HepG2 (cell line): ENCODE data around the gene UNC5C.

Experiments used
- CEBPB ChIP-seq: IDR thresholded peaks from 2 replicates; pipeline ENCODE4 v1.6.1; 2011; ENCODE audit warnings: low read depth, low read length, improper control_type of control experiment, borderline replicate concordance
- CTCF ChIP-seq: sonication (generic); formaldehyde crosslinking; IDR thresholded peaks from 2 replicates; pipeline ENCODE4 v1.5.0; 2020; ENCODE audit warnings: mild to moderate bottlenecking, missing genetic modification reagents, moderate library complexity
- ELF1 ChIP-seq: sonication (generic); formaldehyde crosslinking; IDR thresholded peaks from 2 replicates; pipeline ENCODE4 v1.4.0; 2020; ENCODE audit warnings: missing genetic modification reagents
- EZH2 ChIP-seq: conservative IDR thresholded peaks from 2 replicates; pipeline ENCODE4 v1.6.1; 2012; ENCODE audit warnings: mild to moderate bottlenecking, low read depth, low read length, moderate library complexity
- KDM1A ChIP-seq: IDR thresholded peaks from 2 replicates; pipeline ENCODE4 v1.6.1; 2016; ENCODE audit warnings: missing compliant biosample characterization
- NCOR1 ChIP-seq: fragments of 200-600 bp; sonication (generic); IDR thresholded peaks from 2 replicates; pipeline ENCODE4 v1.7.0; 2017; ENCODE audit warnings: antibody characterized with exemption, low read length, borderline replicate concordance
- PAX8 ChIP-seq: sonication (generic); formaldehyde crosslinking; IDR thresholded peaks from 2 replicates; pipeline ENCODE4 v1.8.0; 2022; ENCODE audit warnings: mild to moderate bottlenecking, missing genetic modification reagents, borderline replicate concordance
- SIX4 ChIP-seq: sonication (generic); formaldehyde crosslinking; IDR thresholded peaks from 2 replicates; pipeline ENCODE4 v1.4.0; 2020; ENCODE audit warnings: missing genetic modification reagents
- TGIF2 ChIP-seq: IDR thresholded peaks from 2 replicates; pipeline ENCODE4 v1.6.1; 2016; ENCODE audit warnings: control low read depth, missing compliant biosample characterization
- YEATS4 ChIP-seq: sonication (generic); formaldehyde crosslinking; IDR thresholded peaks from 2 replicates; pipeline ENCODE4 v1.4.0; 2020; ENCODE audit warnings: missing genetic modification reagents, borderline replicate concordance
- TF ChIP-seq, protein P1 (sequence below): sonication (generic); formaldehyde crosslinking; IDR thresholded peaks from 2 replicates; pipeline ENCODE4 v1.8.0; 2022; ENCODE audit warnings: low read depth, missing genetic modification reagents
- TF ChIP-seq, protein P2 (sequence below), 2 experiments: sonication (generic) in 1 of 2; formaldehyde crosslinking in 1 of 2; IDR thresholded peaks; 2 replicates each; pipeline versions ENCODE4 v1.5.1 to v1.6.1; 2011 to 2020; ENCODE audit warnings: borderline replicate concordance in 1 of 2, low read depth in 1 of 2, low read length in 1 of 2, mild to moderate bottlenecking in 1 of 2, missing genetic modification reagents in 1 of 2, moderate library complexity in 1 of 2

GRCh38 chr4:95319169-95319568 lies 229.6 kb downstream of the UNC5C start:
- TF ChIP-seq PAX8 (CRISPR knock-in tag) (no peak), CEBPB (no peak), SIX4 (CRISPR knock-in tag) (no peak), KDM1A (CRISPR knock-in tag) (no peak), EZH2 (no peak), TGIF2 (CRISPR knock-in tag) (no peak), YEATS4 (CRISPR knock-in tag) (no peak), CTCF (no peak), NCOR1 (no peak), ELF1 (CRISPR knock-in tag) (no peak)
- TF ChIP-seq, protein P1, sequence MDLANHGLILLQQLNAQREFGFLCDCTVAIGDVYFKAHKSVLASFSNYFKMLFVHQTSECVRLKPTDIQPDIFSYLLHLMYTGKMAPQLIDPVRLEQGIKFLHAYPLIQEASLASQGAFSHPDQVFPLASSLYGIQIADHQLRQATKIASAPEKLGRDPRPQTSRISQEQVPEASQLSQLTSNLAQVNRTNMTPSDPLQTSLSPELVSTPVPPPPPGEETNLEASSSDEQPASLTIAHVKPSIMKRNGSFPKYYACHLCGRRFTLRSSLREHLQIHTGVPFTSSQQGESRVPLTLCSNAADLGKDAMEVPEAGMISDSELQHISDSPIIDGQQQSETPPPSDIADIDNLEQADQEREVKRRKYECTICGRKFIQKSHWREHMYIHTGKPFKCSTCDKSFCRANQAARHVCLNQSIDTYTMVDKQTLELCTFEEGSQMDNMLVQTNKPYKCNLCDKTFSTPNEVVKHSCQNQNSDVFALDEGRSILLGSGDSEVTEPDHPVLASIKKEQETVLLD (CRISPR knock-in tag): no peak
- TF ChIP-seq, protein P2, sequence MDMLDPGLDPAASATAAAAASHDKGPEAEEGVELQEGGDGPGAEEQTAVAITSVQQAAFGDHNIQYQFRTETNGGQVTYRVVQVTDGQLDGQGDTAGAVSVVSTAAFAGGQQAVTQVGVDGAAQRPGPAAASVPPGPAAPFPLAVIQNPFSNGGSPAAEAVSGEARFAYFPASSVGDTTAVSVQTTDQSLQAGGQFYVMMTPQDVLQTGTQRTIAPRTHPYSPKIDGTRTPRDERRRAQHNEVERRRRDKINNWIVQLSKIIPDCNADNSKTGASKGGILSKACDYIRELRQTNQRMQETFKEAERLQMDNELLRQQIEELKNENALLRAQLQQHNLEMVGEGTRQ (IDR thresholded peaks at IDR 0.05; ENCODE audit: low read depth, low read length): no peak
- TF ChIP-seq, protein P2 (CRISPR knock-in tag; IDR thresholded peaks at IDR 0.05; ENCODE audit: borderline replicate concordance): no peak
